IPS DF 19.7 (cell line): Measurements from ENCODE around the gene NEURL1B.

Experiments used
- DNase-seq: peaks from one replicate; pipeline ENCODE4 v3.0.0-alpha.2; 2013; ENCODE audit warnings: low read depth, low spot score

Gene NEURL1B

DNA sequence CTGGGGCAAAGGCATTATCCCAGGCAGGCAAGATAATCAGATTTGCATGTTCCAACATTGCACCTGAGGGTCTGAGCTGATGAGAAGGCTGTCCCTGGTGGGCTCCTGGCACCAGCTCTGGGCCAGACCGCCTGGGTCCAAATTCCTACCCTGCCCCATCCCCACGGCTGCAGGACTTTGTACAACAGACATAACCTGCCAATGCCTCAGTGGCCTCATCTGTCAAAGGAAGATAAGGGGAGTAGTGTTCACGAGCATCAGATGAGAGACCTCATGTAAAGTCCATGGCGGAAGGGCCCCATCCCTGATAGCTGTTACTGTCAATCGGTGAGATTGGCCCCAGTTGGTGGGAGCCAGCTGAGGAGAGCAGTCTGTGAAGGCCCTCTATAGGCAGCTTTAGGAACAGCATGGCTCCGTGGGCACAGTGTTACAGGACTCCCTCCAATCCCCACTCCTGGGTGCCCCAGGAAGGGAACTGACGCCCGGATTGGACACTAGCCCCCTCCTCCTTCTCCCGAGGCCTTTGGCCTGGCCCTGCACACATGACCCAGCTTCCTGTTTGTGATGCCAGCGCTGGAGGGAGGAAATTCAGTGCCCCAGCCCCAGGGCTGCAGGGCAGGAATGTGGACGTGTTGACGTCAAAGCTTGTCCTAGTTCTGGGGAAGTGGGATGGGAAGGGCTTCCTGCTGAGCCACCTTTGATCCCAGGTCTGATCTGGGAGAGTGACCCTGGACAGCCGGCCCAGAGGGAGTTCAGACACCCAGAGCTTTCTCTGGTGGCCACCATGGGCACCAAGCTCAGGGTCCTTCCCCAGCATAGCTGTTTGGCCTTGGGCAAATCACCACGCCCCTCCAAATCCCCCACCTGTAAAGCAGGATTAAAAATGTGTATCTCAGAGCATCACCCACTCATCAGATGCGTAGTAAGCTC lies 73.7 kb downstream of the NEURL1B start:
- DNase-seq, result no peak

DNA sequence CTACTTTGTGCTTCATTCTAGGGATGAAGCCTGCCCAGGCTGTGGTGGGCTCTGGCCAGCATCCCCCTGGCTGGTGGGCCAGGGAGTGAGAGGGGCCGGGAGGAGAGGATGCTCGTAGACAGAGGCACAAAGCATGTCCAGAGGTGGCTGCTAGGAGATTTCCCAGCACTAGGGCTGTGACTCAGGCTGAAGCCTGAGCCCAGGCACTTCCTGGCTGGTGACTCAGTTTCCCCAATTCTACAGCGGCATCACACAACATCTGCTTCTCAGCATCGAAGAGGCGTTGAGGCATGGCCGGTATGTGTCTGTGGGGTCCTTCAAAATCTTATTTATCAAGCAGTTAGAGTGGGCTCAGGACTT lies 74.3 kb downstream of the NEURL1B start:
- DNase-seq, result no peak

DNA sequence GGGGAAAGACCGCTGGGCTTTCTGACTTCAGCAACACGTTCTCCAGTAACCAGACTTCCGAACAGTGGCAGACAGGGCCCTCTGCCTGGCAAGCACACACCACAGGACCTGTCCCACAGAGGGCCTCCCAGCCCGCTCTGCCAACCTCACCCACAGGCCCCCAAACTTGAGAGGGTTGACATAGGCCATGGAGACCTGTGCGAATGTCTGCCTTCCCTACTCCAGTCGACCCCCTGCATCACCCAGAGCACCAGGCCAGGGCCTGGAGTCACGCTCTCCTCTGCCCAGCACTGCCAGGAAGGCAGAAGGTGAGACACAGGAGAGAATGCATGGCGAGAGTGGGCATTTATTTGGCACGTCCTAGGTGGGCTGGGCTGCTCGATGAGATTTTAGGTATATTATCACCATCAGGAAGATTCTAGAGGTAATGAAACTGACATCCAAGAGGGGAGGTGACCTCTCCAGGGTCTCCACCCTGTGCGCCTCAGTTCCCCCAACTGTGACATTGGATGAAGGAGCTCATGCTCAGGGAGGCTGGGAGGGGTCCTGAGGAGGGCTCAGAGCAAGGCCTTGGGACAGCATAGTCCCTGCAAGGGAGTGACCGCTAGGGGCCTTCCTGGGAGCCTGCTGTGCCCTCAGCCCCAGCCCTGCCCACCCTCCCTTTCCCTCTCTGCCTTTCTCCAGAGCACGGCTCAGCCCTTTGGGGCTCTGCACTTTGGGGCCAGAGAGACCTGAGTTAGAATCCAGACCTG lies 75.0 kb downstream of the NEURL1B start:
- no peak for DNase-seq

DNA sequence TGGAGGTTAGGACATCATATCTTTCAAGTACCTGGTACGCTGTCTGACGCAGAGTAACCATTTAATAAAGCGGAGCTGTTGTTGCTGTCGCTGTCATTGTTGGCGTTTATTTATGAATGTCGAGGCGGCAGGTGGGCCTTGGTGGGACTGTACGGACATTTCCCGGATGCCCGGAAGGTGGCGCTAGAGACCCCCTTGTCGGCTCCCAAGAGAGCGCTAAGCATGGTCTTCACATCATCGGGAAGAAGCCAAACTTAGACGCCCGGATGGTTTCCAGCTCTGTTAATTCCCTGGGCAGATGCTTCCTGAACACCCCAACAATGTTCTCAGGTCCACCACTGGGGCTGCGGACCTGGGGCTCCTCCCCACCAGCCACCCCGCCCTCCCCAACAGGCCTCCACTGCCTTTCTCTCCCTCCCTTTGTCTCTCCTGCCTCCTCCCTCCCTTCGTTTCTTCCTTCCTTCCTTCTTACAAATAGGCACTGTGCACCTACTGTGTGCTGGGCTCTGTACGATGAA lies 75.8 kb downstream of the NEURL1B start:
- DNase-seq, result no peak

DNA sequence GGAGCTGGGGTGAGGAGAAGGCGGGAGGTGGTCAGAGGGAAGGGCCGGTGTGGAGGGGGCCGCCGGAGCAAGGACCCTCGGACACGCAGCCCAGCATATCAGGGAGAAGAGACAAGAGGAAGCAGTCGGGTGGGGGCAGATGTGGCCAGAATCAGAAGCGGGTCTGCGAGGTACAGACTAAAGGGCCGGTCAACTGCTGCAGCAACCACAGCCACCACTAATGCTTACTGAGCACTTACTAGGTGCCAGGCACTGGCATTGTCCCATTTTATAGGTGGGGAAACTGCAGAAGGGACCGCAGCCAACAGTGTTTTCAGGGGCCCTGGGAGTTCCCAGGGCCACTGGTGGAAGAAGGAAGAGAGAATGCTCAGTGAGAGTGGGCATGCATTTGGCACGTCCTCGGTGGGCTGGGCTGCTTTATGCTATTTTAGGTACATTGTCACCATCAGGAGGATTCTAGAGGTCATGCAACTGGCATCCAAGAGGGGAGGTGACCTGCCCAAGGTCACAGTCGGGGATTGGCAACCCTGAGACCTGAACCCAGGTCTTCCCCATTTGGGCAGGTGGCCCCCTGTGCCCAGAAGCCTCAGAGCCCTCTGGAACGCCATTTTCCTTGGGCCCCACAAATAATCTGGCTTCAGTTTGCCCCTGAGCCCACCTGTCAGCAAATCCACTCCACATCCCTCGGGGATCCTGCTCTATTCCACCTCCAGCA lies 76.6 kb downstream of the NEURL1B start:
- DNase-seq, result no peak

DNA sequence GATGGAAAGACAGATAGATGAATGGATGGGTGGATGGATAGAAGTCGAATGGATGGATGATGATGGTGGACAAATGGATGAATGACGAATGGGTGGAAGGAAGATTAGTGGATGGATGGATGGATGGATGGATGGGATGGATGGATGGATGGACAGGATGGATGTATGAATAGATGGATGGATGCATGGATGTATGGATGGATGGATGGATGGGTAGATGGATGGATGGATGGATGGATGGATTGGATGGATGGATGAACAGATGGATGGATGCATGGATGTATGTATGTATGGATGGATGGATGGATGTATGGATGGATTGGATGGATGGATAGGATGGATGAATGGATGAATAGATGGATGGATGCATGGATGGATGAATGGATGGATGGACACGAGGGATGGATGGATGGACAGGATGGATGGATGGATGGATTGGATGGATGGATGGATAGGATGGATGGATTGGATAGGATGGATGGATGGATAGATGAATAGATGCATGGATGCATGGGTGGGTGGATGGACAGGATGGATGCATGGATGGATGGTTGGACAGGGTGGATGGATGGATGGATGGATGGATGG lies 77.6 kb downstream of the NEURL1B start:
- DNase-seq, result no peak

DNA sequence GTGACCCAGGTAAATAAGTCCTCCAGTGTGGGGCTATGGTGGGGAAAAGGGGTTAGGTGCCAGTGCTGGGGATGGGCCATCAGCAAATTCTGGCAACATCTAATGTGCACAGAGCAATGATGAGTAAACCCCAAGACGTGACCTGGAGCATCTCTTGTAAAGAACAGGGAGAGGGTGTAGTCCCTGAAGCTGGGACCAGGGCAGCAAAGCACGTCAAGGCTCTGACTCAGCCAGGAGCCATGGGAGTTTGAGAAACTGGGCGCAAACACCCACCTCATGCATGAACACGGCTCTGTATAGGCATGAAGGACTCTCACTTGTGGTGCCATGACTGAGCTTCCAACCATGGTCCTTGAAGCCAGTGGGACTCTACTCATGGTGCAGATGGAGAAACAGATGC lies 78.1 kb downstream of the NEURL1B start:
- DNase-seq, result no peak

DNA sequence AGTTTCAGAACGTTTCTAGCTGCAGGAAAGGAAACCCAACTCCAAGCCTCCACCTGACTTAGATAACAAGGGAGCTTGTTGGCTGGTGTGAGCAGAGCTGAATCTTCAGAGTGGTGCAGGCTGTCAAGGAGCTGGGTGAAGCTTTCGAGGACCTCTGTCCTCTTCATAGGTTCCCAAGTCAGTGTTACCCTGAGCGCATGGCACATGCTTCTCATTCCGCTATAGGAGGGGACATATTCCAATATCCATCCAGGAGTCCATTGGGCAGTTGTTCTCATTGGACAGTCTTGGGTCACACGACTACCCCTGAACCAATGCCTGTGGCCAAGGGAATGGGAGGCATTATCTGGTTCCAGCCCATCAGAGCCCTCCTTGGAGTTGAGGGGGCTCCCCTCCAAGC lies 79.6 kb downstream of the NEURL1B start:
- no peak for DNase-seq

DNA sequence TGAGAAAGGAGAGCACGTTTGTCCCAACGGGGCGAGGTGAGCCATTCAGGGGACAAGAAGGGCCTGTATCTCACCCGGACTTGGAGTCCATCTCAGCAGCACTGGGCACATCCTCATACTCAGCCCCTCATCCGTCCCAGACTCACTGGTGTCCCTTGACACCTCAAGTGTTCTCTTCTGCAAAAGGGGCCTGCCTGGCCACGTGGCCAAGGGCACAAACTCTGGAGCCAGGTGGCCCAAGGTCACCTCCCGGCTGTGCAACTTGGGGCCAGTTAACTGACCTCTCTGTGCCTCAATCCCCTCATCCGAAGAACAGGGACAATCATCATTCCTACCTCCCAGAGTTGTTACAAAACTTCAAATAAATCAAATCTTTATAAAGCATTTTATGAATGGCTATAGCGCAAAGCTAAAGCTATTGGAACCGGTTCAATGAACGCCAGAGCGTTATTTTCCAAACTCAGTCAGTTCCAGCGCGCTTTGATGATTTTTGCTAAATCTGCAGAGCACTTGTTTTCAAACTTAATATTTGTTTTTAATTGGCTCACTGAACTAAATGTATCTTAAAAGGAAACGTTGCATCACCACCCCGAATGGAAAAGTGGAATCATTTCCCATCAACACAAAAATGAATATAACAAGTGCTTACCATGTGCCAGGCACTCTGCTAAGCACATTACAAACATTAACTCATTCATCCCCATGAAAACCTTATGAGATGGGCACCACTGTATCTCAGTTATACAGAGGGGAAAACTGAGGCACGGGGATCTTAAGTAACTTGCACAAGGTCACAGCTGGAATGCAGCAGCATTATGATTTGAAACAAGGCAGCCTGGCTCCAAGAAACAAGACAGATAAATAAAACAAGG lies 80.6 kb downstream of the NEURL1B start:
- DNase-seq, result no peak

DNA sequence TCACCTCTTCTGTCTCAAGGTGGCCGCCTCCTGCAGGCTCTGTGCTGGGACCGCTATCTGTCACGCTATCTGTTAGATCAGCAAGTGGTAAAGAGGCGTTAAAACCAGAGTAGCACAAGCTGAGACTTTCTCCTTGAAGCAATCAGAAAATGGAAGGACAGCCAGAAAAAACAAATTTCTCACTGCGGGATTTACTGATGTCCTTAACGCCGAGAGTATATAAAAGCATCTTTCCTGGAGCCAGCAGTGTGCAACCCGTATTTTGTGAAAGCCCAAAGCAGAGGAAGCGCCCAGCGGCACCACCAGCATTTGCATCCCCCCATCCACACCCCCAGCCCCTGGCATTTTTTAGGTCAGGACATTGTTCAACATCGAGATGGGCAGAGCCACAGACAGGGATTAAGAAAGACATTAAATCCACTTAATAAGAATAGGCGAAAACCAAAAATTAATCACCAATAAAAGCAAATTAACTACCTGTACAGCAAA lies 81.3 kb downstream of the NEURL1B start:
- no peak for DNase-seq

DNA sequence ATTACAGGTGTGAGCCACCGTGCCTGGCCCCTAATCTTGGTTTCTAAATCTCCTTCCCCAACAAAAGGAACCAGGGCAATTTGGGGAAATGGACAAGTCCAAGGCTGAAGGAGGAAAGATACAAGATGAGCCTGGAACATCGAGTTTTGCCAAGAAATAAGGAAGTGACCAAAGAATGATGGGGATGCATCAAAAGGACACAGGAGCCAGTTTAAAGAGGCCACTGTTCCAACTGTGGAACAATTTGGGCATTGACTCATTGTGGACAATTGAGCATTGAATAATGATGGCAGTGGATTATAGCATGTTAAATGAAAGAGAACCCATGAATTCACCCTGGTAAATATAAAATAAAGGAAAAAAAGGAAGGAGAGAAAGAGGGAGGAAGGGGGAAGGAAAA lies 82.4 kb downstream of the NEURL1B start:
- DNase-seq, result no peak

DNA sequence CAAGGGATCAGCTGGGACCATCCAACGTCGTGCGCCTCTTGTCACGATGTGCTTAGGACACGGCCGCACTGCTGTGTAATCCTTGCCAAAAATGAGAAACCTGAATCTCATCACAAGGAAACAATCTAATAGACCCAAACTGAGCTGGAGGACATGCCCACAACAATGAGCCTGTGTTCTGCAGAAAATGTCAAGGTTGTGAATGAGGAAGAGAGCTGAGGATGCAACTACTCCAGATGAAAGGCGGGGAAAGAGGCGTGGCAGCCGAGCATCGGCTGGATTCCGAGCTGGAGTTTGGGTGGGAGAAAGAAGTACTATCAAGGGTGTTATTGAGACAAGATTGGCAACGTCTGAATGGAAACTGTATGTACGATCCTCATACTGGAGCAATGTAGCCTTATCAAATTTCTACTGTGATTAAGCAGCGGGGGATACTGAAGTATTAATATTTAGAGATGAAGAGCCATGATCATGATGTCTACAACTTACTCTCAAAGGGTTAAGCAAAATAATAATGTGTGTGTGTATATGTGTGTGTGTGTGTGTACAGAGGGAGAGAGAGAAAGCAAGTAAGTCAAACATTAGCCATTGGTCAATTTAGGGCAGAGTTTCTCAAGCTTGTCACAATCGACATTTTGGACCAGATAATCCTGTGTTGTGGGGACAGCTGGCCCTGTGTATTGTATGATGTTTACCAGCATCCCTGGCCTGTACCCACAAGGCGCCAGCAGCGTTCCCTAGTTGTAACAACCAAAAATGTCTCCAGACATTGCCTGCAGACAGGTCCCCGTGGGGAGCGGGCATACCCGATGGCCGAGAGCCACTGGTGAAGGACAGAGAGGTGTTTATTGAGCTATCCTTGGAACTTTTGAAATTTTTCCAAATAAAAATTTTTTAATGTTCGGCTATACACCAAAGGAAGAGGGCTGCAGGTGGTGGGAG lies 83.5 kb downstream of the NEURL1B start:
- DNase-seq, result no peak

DNA sequence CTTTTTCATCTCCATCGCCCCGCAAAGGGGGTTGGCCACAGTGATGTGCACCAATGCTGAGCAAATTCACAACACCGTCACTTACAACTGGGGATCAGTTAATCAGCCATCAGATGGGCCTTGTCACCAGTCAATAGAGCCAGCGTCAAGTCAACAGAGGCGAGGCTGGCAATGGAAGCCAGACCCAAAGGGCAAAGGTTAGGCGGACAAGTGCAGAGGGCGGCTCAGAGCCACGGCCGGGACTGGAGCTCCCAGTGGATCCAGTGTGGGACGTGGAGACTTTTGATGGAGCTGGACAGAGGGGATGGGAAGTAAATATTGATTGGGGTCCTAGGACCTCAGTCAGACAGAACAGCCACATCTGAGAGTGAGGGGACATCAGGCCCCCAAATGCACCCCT lies 84.2 kb downstream of the NEURL1B start:
- DNase-seq, result no peak

DNA sequence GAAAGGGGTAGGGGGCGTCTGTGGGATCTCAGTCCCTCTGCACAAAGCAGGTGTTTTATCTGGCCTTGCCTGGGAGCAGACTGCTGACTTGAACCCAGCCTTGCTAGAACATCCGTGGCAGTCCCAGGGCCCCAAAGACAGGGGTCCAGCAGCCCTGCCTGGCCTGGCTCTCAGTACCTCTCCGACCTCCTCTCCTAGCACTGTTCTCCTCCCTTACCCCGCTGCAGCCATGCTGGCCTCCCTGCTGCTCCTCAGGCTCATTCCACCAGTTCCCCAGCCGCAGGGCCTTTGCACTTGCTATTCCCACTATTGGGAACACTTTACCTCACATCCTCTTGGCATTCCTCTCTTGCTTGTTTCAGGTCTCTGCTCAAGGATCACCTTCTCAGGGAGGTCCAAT lies 84.7 kb downstream of the NEURL1B start:
- DNase-seq, result no peak

DNA sequence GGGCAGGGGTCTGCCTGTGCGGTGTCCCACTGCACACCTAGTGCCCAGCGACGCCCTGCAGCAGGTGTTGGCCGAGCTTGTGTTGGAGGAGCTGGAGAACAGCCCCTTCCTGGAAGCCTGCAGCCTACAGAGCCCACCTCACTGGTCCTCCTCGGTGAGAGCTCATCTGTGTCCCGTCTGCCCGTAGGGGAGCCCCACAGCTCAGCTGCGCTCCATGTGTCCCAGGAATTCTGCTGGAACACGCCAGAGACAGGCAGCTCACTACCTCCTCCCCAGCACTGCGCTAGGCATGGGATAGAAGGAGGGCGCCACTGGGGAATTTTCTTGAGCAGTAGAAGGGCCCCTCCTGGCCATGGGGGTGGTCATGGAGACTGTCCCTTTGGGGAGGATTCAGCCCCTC lies 85.9 kb downstream of the NEURL1B start:
- no peak for DNase-seq

DNA sequence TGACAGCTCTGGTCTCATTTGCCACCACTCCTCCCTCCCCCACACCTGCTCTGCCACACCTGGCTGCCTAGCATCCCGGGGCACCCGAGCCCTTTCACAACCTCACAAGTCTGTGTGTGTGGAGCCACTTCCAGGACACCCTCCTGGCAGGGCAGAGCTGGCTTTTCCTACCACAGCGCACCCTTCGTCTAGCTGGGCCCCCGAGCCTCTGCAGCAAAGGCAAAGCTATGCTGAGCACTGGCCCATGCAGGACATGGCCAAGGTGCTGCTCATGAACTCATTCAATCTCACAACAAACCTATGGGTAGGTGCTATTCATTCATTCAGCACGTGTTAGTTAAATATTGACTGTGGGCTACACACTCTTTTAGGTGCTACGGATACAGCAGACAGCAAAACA lies 86.5 kb downstream of the NEURL1B start:
- no peak for DNase-seq

DNA sequence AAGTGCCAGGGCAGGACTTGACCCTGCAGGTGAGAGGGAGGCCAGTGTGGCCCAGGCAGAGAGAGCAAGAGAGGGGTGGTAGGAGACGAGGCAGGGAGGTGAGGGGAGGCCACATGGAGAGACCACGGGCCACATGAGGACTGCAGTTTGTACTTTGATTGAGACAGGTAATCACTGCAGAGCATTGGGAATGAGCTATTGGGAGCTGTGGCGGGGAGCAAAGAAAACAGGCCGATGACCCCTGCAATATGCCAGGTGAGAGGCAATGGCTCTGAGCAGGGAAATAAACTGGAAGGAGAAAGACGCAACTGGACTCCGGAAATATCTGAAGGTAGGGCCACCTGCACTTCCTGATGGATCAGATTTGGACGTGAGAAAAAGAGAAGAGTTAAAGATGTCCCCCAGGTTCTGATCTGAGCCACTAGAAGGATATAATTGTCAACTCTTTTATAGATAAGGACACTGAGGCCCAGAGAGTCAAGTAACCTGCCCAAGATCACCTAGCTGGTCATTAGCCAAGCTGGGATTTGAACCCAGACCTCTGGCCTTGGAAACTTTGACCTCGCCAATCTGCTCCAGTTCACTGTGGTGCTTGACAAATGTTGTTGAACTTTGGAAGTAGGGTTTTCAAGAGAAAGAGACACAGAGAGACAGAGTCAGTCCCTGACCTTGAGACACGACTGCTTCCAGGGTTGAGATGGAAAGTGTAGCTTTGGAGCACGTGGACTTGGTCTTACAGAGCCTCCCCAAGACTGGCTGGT lies 87.6 kb downstream of the NEURL1B start:
- DNase-seq, result no peak

DNA sequence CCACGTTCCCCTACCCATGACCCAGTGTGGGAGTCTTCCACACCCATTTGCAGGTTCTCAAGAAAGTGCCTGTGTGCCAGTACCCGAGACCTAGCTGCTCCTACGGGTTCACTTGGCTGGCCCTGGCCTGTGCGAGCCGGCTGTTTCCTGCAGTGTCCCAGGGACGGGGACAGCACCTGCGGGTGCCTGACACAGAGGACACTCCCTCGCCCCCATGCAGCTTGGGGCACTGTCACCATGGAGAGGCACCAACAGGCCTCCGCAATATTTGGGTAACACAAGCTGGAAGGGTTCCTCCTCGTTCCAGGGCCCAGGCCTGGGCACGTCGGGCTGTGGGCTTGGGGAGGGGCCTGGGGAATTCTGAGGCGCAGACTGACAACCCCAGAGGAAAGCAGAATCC lies 88.5 kb downstream of the NEURL1B start:
- no peak for DNase-seq

DNA sequence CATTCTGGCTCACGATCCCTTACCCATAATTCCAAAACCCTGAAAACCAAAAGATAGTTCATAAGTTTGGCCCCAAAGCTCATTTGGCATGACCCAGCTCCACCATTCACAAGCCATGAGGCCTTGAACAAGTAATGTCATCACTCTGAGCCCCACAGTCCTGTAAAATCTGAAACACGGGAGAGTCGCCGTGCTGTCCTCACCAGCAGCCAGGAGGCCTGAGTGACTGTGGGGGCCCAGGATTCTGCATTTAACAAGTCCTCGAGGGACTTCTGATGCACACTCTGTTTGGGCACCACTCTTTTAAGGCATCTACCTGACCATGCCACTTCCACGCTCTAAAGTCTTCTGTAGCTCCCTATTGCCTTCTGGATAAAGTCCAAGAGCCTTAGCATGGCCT lies 89.2 kb downstream of the NEURL1B start:
- DNase-seq, result no peak
